ENCODE results near the gene TSEN34.

The TSEN34 gene

DNA sequence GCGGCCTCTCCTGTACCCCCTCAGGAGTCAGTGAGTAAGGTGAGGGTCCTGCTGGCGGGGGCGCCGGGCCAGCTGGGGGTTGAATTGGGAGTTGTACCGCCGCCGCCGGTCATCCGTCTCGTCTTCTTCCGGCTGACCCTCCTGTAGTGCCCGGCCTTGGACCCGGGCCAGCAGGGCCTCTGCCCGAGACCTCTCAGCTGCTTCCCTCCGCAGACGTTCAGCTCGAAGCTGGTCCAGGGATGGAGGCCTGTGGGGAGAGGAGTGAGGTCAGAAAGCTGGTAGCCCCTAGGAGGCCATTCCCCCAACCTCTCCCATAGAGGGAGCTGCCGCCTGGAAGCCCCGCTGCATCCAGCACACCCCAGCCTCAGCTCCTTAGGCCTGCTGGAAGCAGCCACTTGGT is 35.4 kb upstream of the TSEN34 start:
- no peak for TF ChIP-seq CTCF (IDR thresholded peaks at IDR 0.05; ENCODE audit: low read depth, low read length, missing control alignments)

GRCh38 chr19:54156490-54156889 is 34.6 kb upstream of the TSEN34 start:
- TF ChIP-seq CTCF (IDR thresholded peaks at IDR 0.05; ENCODE audit: low read depth, low read length, missing control alignments): no peak
- DNase-seq (ENCODE audit: extremely low read depth, low read depth): no peak
- H3K4me3 ChIP-seq (replicated peaks; ENCODE audit: low read depth, low read length): no peak overlapping the region

More for the DNA sequence above, 35.4 kb upstream of the TSEN34 start:
- DNase-seq (ENCODE audit: extremely low read depth, low read depth): no peak
- no peak overlapping the region for H3K4me3 ChIP-seq (replicated peaks; ENCODE audit: low read depth, low read length)

DNA sequence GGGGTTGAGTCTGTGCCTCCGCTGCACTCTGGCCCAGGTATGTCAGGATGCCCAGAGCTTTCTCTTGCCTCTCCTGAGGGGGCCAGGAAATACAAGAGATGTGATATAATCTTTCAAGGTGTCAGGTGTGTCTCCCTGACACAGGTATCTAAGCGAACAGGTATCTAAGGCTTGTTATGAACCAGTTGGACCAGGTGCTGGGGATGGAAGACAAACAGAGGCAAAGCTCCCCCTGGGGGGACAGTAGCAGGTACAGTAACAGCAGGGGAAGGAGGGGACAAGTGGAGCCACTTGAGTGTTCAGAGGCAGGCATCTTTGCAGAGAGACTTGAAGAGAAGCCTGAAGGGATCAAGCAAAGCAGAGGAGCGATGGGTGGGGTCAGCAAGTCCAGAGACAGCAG is 34.2 kb upstream of the TSEN34 start:
- no peak overlapping the region for H3K4me3 ChIP-seq (replicated peaks; ENCODE audit: low read depth, low read length)
- no peak for TF ChIP-seq CTCF (IDR thresholded peaks at IDR 0.05; ENCODE audit: low read depth, low read length, missing control alignments)
- no peak for DNase-seq (ENCODE audit: extremely low read depth, low read depth)

DNA sequence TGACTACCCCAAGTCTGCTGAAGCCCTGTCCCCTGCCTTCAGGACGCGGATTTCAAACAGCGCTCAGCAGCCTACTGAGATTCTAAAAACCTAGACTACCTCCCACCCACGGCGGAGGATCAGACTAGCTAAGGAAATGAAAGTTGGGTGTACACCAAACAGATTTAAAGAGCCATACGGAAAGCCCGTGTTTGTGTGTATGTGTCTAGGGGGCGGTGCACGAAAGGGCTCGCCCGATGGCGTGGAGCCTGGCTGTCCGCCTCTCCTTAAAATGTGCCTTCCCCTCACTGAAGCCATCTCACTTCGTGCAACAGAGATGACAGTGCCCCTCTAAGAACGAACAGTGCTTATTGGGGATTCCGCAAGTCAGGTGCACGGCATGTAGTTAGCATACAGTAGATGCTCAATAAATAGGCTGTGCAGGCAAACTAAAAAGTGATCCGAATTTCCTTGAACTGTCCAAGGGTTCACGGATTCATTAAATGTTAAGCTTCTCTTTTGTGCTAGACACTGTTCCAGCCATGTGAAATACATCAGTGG is 32.2 kb upstream of the TSEN34 start:
- TF ChIP-seq CTCF (IDR thresholded peaks at IDR 0.05; ENCODE audit: low read depth, low read length, missing control alignments): no peak
- no peak for DNase-seq (ENCODE audit: extremely low read depth, low read depth)
- peak overlapping the region; percentile 74 for H3K4me3 ChIP-seq (replicated peaks; ENCODE audit: low read depth, low read length)

GRCh38 chr19:54159352-54160181 is 31.5 kb upstream of the TSEN34 start, which contains the start of gene LENG1:
TSS of gene LENG1 (minus strand) at chr19:54159721. CDS start at chr19:54159695, 26 bp downstream.
- TF ChIP-seq CTCF (IDR thresholded peaks at IDR 0.05; ENCODE audit: low read depth, low read length, missing control alignments): peak; percentile 39
- peak; percentile 99 for DNase-seq (ENCODE audit: extremely low read depth, low read depth)
- peak within 1 kb of the TSS; percentile 74 for H3K4me3 ChIP-seq (replicated peaks; ENCODE audit: low read depth, low read length)

DNA sequence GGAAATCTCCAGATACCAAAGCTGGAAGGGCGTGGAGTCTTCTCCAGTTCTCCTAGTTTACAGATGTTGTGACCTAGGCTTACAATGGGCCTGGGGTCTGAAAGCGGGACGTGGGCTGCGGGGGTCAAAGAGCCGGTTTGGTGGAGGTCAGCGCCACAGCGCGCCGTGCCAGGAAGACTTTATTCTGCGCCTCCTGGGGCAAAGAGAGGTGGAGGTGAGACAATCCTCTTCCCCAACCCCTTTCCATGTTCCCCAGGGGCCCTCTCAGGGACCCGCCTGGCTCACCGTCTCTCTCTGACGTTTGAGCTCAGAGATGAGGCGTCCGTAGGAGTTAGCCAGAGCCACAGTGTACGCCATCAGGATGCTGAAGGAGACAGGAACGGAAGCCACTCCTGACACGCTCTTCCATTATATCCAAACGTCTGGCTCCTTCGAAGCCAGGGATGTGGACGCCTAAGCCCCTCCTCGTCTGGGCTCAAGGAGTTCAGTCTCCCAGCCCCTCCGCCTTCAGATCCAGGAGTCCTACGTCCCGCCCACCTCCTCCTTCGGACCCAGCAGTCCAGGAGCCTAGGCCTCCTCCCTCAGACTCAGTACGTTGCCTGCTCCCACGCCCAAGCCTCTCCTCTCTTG is 30.8 kb upstream of the TSEN34 start:
- TF ChIP-seq CTCF (IDR thresholded peaks at IDR 0.05; ENCODE audit: low read depth, low read length, missing control alignments): no peak
- DNase-seq (ENCODE audit: extremely low read depth, low read depth): no peak

More for the DNA sequence above, 30.8 kb upstream of the TSEN34 start:
- peak overlapping the region; percentile 74 for H3K4me3 ChIP-seq (replicated peaks; ENCODE audit: low read depth, low read length)
